ENCODE data around the gene REEP3. TPM values are rescaled to one million over a fixed set of nuclear protein-coding genes. Genes with fewer than 3 reads are reported as not detected.
A peak's percentile ranks its signal among the peaks of the same experiment; 100 is the strongest.

Gene REEP3
- total RNA-seq, 4 donors from 2014 or later = 11.6 to 67.1 (median 44.0) TPM

DNA sequence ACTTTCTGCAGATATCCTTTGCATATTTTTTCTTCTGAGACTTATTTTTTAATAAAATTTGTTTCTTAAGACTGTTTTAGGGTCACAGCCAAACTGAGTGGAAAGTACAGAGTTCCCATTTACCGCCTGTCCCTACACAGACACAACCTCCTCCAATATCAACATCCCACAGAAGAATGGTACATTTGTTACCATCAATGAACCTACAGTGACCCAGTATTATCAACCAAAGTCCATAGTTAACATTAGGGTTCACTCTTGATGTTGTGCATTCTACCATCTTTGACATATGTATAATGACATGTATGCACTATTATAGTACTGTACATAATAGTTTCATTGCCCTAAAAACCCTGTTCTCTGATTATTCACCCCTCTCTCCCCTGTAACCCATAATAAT is 14.6 kb upstream of the REEP3 start:
- Histone ChIP-seq H3K27ac (no peak overlapping the region), H3K27me3 (no peaks in the 10 kb centered on the region), H3K4me1 (peaks cover 0 to 8% (median 0%) of the 10 kb centered on the region in 4 donors), H3K9me3 (no peaks in the 10 kb centered on the region), H3K4me3 (no peak overlapping the region), H3K36me3 (no peaks in the 10 kb centered on the region)
- DNase-seq = no peak
- TF ChIP-seq POLR2A (IDR thresholded peaks at IDR 0.05) (no peak), CTCF (IDR thresholded peaks at IDR 0.05) (no peak)

- H3K9me3 ChIP-seq = no peaks in the 10 kb centered on the region
These were observed 6.0 kb upstream of the REEP3 start for GRCh38 chr10:63515002-63515763.

DNA sequence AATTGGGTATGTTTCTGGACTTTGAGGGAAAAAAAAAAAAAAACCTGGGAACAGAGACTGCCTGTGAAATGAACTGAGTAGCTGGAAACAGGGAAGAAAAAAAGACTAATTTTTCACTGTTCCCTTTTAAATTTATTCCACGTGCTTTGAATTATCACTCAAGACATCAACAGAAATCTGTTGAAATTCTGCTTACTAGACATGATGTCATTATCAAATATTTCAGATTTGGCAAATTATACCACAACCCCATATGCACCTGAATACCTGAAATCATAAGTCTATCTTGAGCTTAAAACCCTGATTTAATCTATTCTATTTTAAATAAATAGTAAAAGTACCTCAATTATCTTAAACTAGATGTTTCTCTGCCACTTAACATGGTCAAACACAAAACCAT is 5.0 kb upstream of the REEP3 start:
- TF ChIP-seq POLR2A (IDR thresholded peaks at IDR 0.05) (no peak), CTCF (IDR thresholded peaks at IDR 0.05) (no peak)
- no peak for DNase-seq
- H3K9me3 ChIP-seq = no peaks in the 10 kb centered on the region
- H3K27me3 ChIP-seq = no peaks in the 10 kb centered on the region
- H3K27ac ChIP-seq = no peak overlapping the region
- H3K36me3 ChIP-seq = no peaks in the 10 kb centered on the region
- H3K4me3 ChIP-seq = no peak overlapping the region
- H3K4me1 ChIP-seq = peaks cover 0 to 6% (median 0%) of the 10 kb centered on the region in 4 donors

More at GRCh38 chr10:63515002-63515763, 6.0 kb upstream of the REEP3 start:
- H3K4me3 ChIP-seq = no peak overlapping the region
- no peak for DNase-seq
- TF ChIP-seq POLR2A (IDR thresholded peaks at IDR 0.05) (no peak), CTCF (IDR thresholded peaks at IDR 0.05) (no peak)
- H3K4me1 ChIP-seq = peaks cover 0 to 1% (median 0%) of the 10 kb centered on the region in 4 donors
- H3K27ac ChIP-seq = peak overlapping the region in 1 of 4 donors; percentile 12
- no peaks in the 10 kb centered on the region for H3K27me3 ChIP-seq
- H3K36me3 ChIP-seq = no peaks in the 10 kb centered on the region

DNA sequence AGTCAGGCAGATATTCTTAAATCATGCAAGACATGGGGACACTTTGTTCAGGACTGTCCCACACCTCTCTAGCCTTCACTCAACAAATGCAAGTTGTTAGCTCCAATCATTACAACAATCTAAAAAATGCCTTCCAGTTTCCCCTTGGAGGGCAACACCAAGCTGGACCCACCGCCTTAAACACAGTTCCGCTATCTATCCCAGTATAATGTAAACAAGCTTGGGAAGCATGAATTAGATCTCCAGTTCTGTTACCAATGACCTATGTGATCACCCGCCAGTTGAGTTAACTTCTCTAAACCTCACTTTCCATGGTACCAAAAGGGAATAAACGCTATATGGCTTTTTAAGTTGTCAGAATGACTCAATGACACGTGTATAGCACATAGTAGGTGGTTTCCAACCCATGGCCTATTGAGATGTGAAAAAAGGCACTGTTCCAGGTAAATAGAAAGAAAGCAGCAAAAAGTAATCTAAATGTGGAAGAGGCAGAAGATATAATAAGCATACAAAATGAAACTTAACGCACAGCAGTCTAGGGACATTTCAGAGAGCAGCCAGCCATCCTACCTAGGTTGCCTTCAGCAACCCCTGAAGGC is 2.4 kb upstream of the REEP3 start:
- H3K9me3 ChIP-seq = no peaks in the 10 kb centered on the region
- H3K4me1 ChIP-seq = peaks cover 0 to 22% (median 2%) of the 10 kb centered on the region in 4 donors
- no peak overlapping the region for H3K27ac ChIP-seq
- no peak for DNase-seq
- no peak for TF ChIP-seq POLR2A (IDR thresholded peaks at IDR 0.05)
- TF ChIP-seq CTCF (IDR thresholded peaks at IDR 0.05) = no peak
- H3K4me3 ChIP-seq = no peak overlapping the region
- H3K27me3 ChIP-seq = no peaks in the 10 kb centered on the region
- no peaks in the 10 kb centered on the region for H3K36me3 ChIP-seq

GRCh38 chr10:63521416-63522276 is 445 bp downstream of the REEP3 start:
- H3K4me1 ChIP-seq = peaks cover 0 to 23% (median 2%) of the 10 kb centered on the region in 4 donors
- H3K27me3 ChIP-seq = no peaks in the 10 kb centered on the region
- DNase-seq = peak; percentile 48 to 84 (median 77)
- no peaks in the 10 kb centered on the region for H3K9me3 ChIP-seq
- H3K4me3 ChIP-seq = peak overlapping the region; percentile 79 to 94 (median 90)
- H3K27ac ChIP-seq = peak overlapping the region; percentile 95 to 100 (median 98)
- H3K36me3 ChIP-seq = no peaks in the 10 kb centered on the region
- TF ChIP-seq CTCF (IDR thresholded peaks at IDR 0.05) = peak in 1 of 6 experiments; percentile 5
- peak in 1 of 2 donors; percentile 64 for TF ChIP-seq POLR2A (IDR thresholded peaks at IDR 0.05)

Data from Peyer's patch (tissue), 4 donors.